ENCODE results near the gene ARMH1.

ARMH1 gene

DNA sequence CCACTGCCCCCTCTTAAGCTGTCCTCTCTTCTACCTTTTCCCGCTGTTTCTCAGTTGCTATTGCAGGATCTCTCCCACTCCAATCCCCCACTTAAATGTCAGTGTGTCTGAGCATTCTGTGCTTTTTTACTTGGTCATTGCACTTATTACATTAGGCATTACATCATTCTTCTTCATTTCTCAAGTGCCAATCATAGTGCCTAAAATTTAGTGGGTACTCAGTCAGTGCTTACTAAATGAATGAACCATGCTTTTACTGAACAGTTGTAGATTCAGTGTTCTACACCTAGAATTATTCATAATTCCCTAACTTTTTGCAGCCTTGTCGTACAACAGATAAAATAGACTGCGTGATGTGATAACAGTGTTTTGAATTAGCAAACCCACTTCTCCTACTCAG is 19.4 kb downstream of the ARMH1 start:
- POLR2A ChIA-PET: interaction anchor here (0.6 kb wide), 1 partner anchor 12 kb away, joined by 4 read pairs; no protein-coding TSS in a partner anchor
- no peak for DNase-seq
- H3K27me3 ChIP-seq (replicated peaks in 2 of 5; ENCODE audit: control insufficient read depth in 4 of 5, insufficient read depth in 5 of 5, low read length in 4 of 5): no peaks in the 10 kb centered on the region
- no peak overlapping the region for H3K27ac ChIP-seq (ENCODE audit: insufficient read depth in 1 of 2, low read depth in 1 of 2, low read length in 2 of 2, poor library complexity in 1 of 2, severe bottlenecking in 2 of 2)
- no peaks in the 10 kb centered on the region for H3K9me3 ChIP-seq (ENCODE audit: control extremely low read depth in 1 of 5, control insufficient read depth in 4 of 5, insufficient read depth in 2 of 5, low read depth in 1 of 5, low read length in 4 of 5)
- peaks cover 0 to 34% (median 19%) of the 10 kb centered on the region in 4 experiments for H3K4me1 ChIP-seq (ENCODE audit: control extremely low read depth in 1 of 4, control insufficient read depth in 4 of 4, insufficient read depth in 4 of 4, low read length in 3 of 4)
- 100% methylated on average over 1 of the region's 3 CpGs for WGBS (ENCODE audit: insufficient coverage)
- CTCF ChIA-PET: interaction anchor here (1.0 kb wide), 1 partner anchor 17 kb away, joined by 3 read pairs; no protein-coding TSS in a partner anchor
- no peak overlapping the region for H3K4me3 ChIP-seq (ENCODE audit: control insufficient read depth in 1 of 7, extremely low read depth in 1 of 7, insufficient read depth in 4 of 7, low read depth in 2 of 7, low read length in 6 of 7)
- no peaks in the 10 kb centered on the region for H3K36me3 ChIP-seq (ENCODE audit: control insufficient read depth in 4 of 4, insufficient read depth in 4 of 4, low read length in 3 of 4)

GRCh38 chr1:44694863-44695478 is 20.5 kb downstream of the ARMH1 start:
- no peak overlapping the region for H3K27ac ChIP-seq (ENCODE audit: insufficient read depth in 1 of 2, low read depth in 1 of 2, low read length in 2 of 2, poor library complexity in 1 of 2, severe bottlenecking in 2 of 2)
- no peaks in the 10 kb centered on the region for H3K36me3 ChIP-seq (ENCODE audit: control insufficient read depth in 4 of 4, insufficient read depth in 4 of 4, low read length in 3 of 4)
- H3K4me3 ChIP-seq (ENCODE audit: control insufficient read depth in 1 of 7, extremely low read depth in 1 of 7, insufficient read depth in 4 of 7, low read depth in 2 of 7, low read length in 6 of 7): no peak overlapping the region
- POLR2A ChIA-PET: no interaction called here
- DNase-seq: no peak
- no peaks in the 10 kb centered on the region for H3K27me3 ChIP-seq (replicated peaks in 2 of 5; ENCODE audit: control insufficient read depth in 4 of 5, insufficient read depth in 5 of 5, low read length in 4 of 5)
- WGBS (ENCODE audit: insufficient coverage): 85% methylated on average over 7 of the region's 7 CpGs
- no peaks in the 10 kb centered on the region for H3K9me3 ChIP-seq (ENCODE audit: control extremely low read depth in 1 of 5, control insufficient read depth in 4 of 5, insufficient read depth in 2 of 5, low read depth in 1 of 5, low read length in 4 of 5)
- peaks cover 0 to 34% (median 19%) of the 10 kb centered on the region in 4 experiments for H3K4me1 ChIP-seq (ENCODE audit: control extremely low read depth in 1 of 4, control insufficient read depth in 4 of 4, insufficient read depth in 4 of 4, low read length in 3 of 4)
- CTCF ChIA-PET: interaction anchor here (1.0 to 3.8 kb wide), 3 partner anchors 12 to 42 kb away, joined by 3 to 18 read pairs (median 5); no protein-coding TSS in a partner anchor

DNA sequence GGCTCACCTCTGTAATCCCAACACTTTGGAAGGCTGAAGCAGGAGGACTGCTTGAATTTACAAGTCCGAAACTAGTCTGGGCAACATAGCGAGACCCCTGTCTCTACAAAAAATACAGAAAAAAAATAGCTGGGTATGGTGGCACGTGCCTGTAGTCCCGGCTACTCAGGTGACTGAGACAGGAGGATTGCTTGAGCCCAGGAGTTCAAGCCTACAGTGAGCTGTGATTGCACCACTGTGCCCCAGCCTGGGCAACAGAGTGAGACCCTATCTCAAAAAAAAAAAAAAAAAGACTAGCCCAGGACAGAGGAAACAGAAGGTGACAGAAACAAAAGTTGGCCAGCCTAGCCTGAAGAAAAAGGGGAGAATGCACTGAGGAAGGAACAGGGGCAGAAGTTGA is 21.2 kb downstream of the ARMH1 start:
- POLR2A ChIA-PET: no interaction called here
- Histone ChIP-seq H3K4me1 (ENCODE audit: control extremely low read depth in 1 of 4, control insufficient read depth in 4 of 4, insufficient read depth in 4 of 4, low read length in 3 of 4) (peaks cover 0 to 34% (median 19%) of the 10 kb centered on the region in 4 experiments), H3K9me3 (ENCODE audit: control extremely low read depth in 1 of 5, control insufficient read depth in 4 of 5, insufficient read depth in 2 of 5, low read depth in 1 of 5, low read length in 4 of 5) (no peaks in the 10 kb centered on the region), H3K4me3 (ENCODE audit: control insufficient read depth in 1 of 7, extremely low read depth in 1 of 7, insufficient read depth in 4 of 7, low read depth in 2 of 7, low read length in 6 of 7) (no peak overlapping the region), H3K27me3 (replicated peaks in 2 of 5; ENCODE audit: control insufficient read depth in 4 of 5, insufficient read depth in 5 of 5, low read length in 4 of 5) (no peaks in the 10 kb centered on the region), H3K36me3 (ENCODE audit: control insufficient read depth in 4 of 4, insufficient read depth in 4 of 4, low read length in 3 of 4) (no peaks in the 10 kb centered on the region), H3K27ac (ENCODE audit: insufficient read depth in 1 of 2, low read depth in 1 of 2, low read length in 2 of 2, poor library complexity in 1 of 2, severe bottlenecking in 2 of 2) (no peak overlapping the region)
- 84% methylated on average over 2 of the region's 4 CpGs for WGBS (ENCODE audit: insufficient coverage)
- DNase-seq: no peak
- CTCF ChIA-PET: interaction anchor here (1.1 to 3.8 kb wide), 2 partner anchors 11 to 42 kb away, joined by 5 to 18 read pairs; no protein-coding TSS in a partner anchor

GRCh38 chr1:44696101-44696500 is 21.6 kb downstream of the ARMH1 start:
- ChIA-PET POLR2A (interaction anchor here (1.5 to 2.5 kb wide), 2 partner anchors 25 to 45 kb away, joined by 3 to 17 read pairs; no protein-coding TSS in a partner anchor), CTCF (interaction anchor here (0.6 to 3.8 kb wide), 6 partner anchors 11 to 314 kb away, joined by 3 to 18 read pairs (median 4); no protein-coding TSS in a partner anchor)
- no peak overlapping the region for H3K4me3 ChIP-seq (ENCODE audit: control insufficient read depth in 1 of 7, extremely low read depth in 1 of 7, insufficient read depth in 4 of 7, low read depth in 2 of 7, low read length in 6 of 7)
- no peaks in the 10 kb centered on the region for H3K36me3 ChIP-seq (ENCODE audit: control insufficient read depth in 4 of 4, insufficient read depth in 4 of 4, low read length in 3 of 4)
- H3K27me3 ChIP-seq (replicated peaks in 2 of 5; ENCODE audit: control insufficient read depth in 4 of 5, insufficient read depth in 5 of 5, low read length in 4 of 5): no peaks in the 10 kb centered on the region
- H3K27ac ChIP-seq (ENCODE audit: insufficient read depth in 1 of 2, low read depth in 1 of 2, low read length in 2 of 2, poor library complexity in 1 of 2, severe bottlenecking in 2 of 2): no peak overlapping the region
- no peaks in the 10 kb centered on the region for H3K9me3 ChIP-seq (ENCODE audit: control extremely low read depth in 1 of 5, control insufficient read depth in 4 of 5, insufficient read depth in 2 of 5, low read depth in 1 of 5, low read length in 4 of 5)
- H3K4me1 ChIP-seq (ENCODE audit: control extremely low read depth in 1 of 4, control insufficient read depth in 4 of 4, insufficient read depth in 4 of 4, low read length in 3 of 4): peaks cover 0 to 34% (median 19%) of the 10 kb centered on the region in 4 experiments
- WGBS (ENCODE audit: insufficient coverage): 100% methylated on average over 2 of the region's 3 CpGs
- no peak for DNase-seq

GRCh38 chr1:44696789-44697345 is 22.4 kb downstream of the ARMH1 start:
- ChIA-PET CTCF (interaction anchor here (0.6 to 3.8 kb wide), 6 partner anchors 10 to 315 kb away, joined by 3 to 18 read pairs (median 4); no protein-coding TSS in a partner anchor), POLR2A (interaction anchor here (1.5 to 2.5 kb wide), 2 partner anchors 25 to 45 kb away, joined by 3 to 17 read pairs; no protein-coding TSS in a partner anchor)
- peak in 2 of 3 donors; percentile 56 to 68 for DNase-seq

GRCh38 chr1:44698138-44698537 is 23.6 kb downstream of the ARMH1 start:
- Histone ChIP-seq H3K9me3 (ENCODE audit: control extremely low read depth in 1 of 5, control insufficient read depth in 4 of 5, insufficient read depth in 2 of 5, low read depth in 1 of 5, low read length in 4 of 5) (no peaks in the 10 kb centered on the region), H3K36me3 (ENCODE audit: control insufficient read depth in 4 of 4, insufficient read depth in 4 of 4, low read length in 3 of 4) (no peaks in the 10 kb centered on the region), H3K27ac (ENCODE audit: insufficient read depth in 1 of 2, low read depth in 1 of 2, low read length in 2 of 2, poor library complexity in 1 of 2, severe bottlenecking in 2 of 2) (no peak overlapping the region), H3K27me3 (replicated peaks in 2 of 5; ENCODE audit: control insufficient read depth in 4 of 5, insufficient read depth in 5 of 5, low read length in 4 of 5) (no peaks in the 10 kb centered on the region), H3K4me3 (ENCODE audit: control insufficient read depth in 1 of 7, extremely low read depth in 1 of 7, insufficient read depth in 4 of 7, low read depth in 2 of 7, low read length in 6 of 7) (no peak overlapping the region), H3K4me1 (ENCODE audit: control extremely low read depth in 1 of 4, control insufficient read depth in 4 of 4, insufficient read depth in 4 of 4, low read length in 3 of 4) (peaks cover 0 to 30% (median 17%) of the 10 kb centered on the region in 4 experiments)
- 100% methylated on average over 1 of the region's 3 CpGs for WGBS (ENCODE audit: insufficient coverage)
- POLR2A ChIA-PET: interaction anchor here (0.5 to 2.5 kb wide), 3 partner anchors 23 to 1301 kb away, joined by 3 to 17 read pairs (median 5); no protein-coding TSS in a partner anchor
- peak in 2 of 3 donors; percentile 74 to 80 for DNase-seq
- CTCF ChIA-PET: interaction anchor here (0.5 to 3.8 kb wide), 7 partner anchors 9 to 94 kb away, joined by 3 to 18 read pairs (median 4); partner anchors contain the start of gene TMEM53

More at GRCh38 chr1:44696789-44697345, 22.4 kb downstream of the ARMH1 start:
- Histone ChIP-seq H3K4me3 (ENCODE audit: control insufficient read depth in 1 of 7, extremely low read depth in 1 of 7, insufficient read depth in 4 of 7, low read depth in 2 of 7, low read length in 6 of 7) (no peak overlapping the region), H3K36me3 (ENCODE audit: control insufficient read depth in 4 of 4, insufficient read depth in 4 of 4, low read length in 3 of 4) (no peaks in the 10 kb centered on the region), H3K27ac (ENCODE audit: insufficient read depth in 1 of 2, low read depth in 1 of 2, low read length in 2 of 2, poor library complexity in 1 of 2, severe bottlenecking in 2 of 2) (no peak overlapping the region), H3K27me3 (replicated peaks in 2 of 5; ENCODE audit: control insufficient read depth in 4 of 5, insufficient read depth in 5 of 5, low read length in 4 of 5) (no peaks in the 10 kb centered on the region), H3K9me3 (ENCODE audit: control extremely low read depth in 1 of 5, control insufficient read depth in 4 of 5, insufficient read depth in 2 of 5, low read depth in 1 of 5, low read length in 4 of 5) (no peaks in the 10 kb centered on the region), H3K4me1 (ENCODE audit: control extremely low read depth in 1 of 4, control insufficient read depth in 4 of 4, insufficient read depth in 4 of 4, low read length in 3 of 4) (peaks cover 0 to 34% (median 19%) of the 10 kb centered on the region in 4 experiments)
- 29% methylated on average over 7 of the region's 7 CpGs for WGBS (ENCODE audit: insufficient coverage)

All from common myeloid progenitor, CD34-positive (primary cell).